Sigmoid colon (tissue), 4 donors: Measurements from ENCODE around the gene CYP3A7.

ENCODE experiments used
- CTCF ChIP-seq, 4 experiments: fragments of 450-650 bp in 3 of 4; fragments of 200-600 bp in 1 of 4; IDR thresholded peaks; one replicate each; pipeline ENCODE4 v1.5.1; 2016 to 2019; ENCODE audit warnings: antibody characterized with exemption in 4 of 4, mild to moderate bottlenecking in 3 of 4, moderate library complexity in 2 of 4
- EP300 ChIP-seq, 4 donors: sonication (generic); formaldehyde crosslinking; IDR thresholded peaks; one replicate each; pipeline ENCODE4 v1.6.1; 2017; ENCODE audit warnings: antibody characterized with exemption in 4 of 4
- POLR2A ChIP-seq, 2 donors: fragments of 450-650 bp; IDR thresholded peaks; one replicate each; pipeline ENCODE4 v1.6.1; 2016; ENCODE audit warnings: antibody characterized with exemption in 2 of 2, mild to moderate bottlenecking in 2 of 2, moderate library complexity in 2 of 2
- POLR2AphosphoS5 ChIP-seq, 4 donors: sonication (generic); formaldehyde crosslinking; IDR thresholded peaks; one replicate each; pipeline ENCODE4 v1.6.1; 2017; ENCODE audit warnings: antibody characterized with exemption in 4 of 4

DNA sequence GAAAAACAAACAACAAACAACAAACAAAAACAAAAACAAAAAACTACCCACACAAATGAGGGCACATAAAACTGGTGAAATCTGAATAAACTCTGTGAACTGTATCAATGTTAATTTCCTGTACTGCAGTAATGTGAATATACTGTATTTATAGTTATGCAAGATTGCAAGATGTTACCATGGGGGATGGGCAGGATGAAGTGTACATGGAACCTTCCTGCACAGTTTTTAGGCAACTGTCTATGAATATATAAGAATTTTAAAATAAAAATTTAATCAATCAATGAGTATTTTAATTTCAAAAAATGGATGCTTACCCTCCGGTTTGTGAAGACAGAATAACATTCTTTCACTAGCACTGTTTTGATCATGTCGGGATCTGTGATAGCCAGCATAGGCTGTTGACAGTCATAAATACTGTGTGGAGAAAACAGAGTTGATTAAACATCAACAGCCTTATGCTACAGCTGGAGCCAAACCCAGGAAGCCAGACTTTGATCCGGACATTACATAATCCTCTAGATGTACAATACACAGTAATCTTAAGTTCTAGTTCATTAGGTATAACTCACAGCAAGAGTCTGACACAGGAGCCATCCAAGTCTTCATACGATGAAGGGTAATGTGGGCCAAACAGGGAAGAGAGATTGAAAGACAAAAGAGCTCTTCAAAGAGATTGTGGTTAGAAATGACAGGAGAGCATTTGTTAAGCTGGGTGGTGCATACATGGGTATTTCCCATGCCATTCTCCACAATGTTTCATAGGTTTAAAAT, 14.8 kb downstream of the CYP3A7 start:
- TF ChIP-seq CTCF (IDR thresholded peaks at IDR 0.05) = no peak
- no peak for TF ChIP-seq POLR2A (IDR thresholded peaks at IDR 0.05)
- no peak for TF ChIP-seq POLR2AphosphoS5 (IDR thresholded peaks at IDR 0.05)
- no peak for TF ChIP-seq EP300 (IDR thresholded peaks at IDR 0.05)
